D721Med (cell line): ENCODE data around the gene IGFBP2.

ENCODE experiments used
- DNase-seq: peaks from one replicate; pipeline ENCODE4 v3.0.0; 2011; ENCODE audit warnings: low spot score; ENCODE audit not compliant: insufficient read length
- FAIRE-seq: peaks from 2 replicates; lab custom pipeline; 2011; peaks lifted over from hg19 to GRCh38; lab: Jason Lieb, UNC
- TF ChIP-seq, protein P1 (sequence below): IDR thresholded peaks from 2 replicates; pipeline ENCODE4 v1.5.1; 2012; ENCODE audit warnings: mild to moderate bottlenecking, control low read depth; ENCODE audit not compliant: insufficient read depth; ENCODE audit errors: missing control alignments

The IGFBP2 gene

DNA sequence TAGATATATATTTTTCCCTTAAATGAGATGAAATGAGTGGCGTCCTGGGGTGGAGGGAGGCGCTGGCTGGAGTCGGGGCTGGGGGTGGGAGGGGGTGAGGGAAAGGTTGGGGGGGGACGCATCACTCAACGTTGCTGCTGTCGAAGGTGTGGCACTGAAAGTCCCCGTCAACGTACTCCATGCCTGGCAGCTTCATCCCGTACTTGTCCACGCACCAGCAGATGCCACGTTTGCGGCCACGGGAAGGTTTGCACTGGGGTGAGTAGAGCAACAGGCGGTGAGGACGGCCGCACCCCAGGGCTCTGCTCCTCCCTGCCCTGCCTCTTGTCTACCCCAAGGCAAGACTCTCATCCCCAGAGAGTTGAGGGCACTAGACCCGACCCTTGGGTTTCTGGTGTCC is 43.4 kb downstream of the IGFBP2 start:
- DNase-seq (no peak), FAIRE-seq (no peak)

DNA sequence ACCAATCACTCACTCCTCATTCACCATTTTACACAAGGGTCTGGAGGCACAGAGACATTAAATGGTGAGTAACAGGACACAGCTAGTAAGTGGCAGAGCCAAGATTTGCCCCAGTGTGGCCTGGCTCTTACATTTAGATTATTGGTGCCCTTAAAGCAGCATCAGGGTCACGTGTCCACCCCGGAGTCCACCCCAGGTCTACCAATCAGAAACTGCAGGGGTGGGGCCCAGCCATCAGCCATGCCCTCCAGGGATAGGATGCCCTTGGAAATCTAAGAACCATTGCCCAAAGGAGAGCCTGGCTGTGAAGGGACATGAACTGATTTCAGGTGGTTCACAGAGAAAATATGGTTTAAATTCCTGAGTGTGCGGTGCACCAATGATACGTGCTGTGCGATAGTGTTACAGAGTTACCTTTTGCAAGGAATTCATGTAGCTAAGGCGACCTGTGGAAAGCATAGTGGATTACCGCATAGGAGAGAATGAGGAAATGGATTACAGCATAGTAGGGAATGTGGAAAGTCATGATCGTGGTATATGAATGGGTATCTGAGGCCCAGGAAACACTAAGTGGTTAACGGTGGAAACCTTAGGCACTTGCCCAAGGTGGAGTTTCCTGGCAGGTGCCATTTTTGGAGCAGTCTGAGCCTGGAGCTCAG is 44.3 kb downstream of the IGFBP2 start:
- DNase-seq (no peak), FAIRE-seq (no peak)
- TF ChIP-seq, protein P1, sequence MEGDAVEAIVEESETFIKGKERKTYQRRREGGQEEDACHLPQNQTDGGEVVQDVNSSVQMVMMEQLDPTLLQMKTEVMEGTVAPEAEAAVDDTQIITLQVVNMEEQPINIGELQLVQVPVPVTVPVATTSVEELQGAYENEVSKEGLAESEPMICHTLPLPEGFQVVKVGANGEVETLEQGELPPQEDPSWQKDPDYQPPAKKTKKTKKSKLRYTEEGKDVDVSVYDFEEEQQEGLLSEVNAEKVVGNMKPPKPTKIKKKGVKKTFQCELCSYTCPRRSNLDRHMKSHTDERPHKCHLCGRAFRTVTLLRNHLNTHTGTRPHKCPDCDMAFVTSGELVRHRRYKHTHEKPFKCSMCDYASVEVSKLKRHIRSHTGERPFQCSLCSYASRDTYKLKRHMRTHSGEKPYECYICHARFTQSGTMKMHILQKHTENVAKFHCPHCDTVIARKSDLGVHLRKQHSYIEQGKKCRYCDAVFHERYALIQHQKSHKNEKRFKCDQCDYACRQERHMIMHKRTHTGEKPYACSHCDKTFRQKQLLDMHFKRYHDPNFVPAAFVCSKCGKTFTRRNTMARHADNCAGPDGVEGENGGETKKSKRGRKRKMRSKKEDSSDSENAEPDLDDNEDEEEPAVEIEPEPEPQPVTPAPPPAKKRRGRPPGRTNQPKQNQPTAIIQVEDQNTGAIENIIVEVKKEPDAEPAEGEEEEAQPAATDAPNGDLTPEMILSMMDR, result no peak

More for the DNA sequence above, 43.4 kb downstream of the IGFBP2 start:
- TF ChIP-seq, protein P1, result no peak

DNA sequence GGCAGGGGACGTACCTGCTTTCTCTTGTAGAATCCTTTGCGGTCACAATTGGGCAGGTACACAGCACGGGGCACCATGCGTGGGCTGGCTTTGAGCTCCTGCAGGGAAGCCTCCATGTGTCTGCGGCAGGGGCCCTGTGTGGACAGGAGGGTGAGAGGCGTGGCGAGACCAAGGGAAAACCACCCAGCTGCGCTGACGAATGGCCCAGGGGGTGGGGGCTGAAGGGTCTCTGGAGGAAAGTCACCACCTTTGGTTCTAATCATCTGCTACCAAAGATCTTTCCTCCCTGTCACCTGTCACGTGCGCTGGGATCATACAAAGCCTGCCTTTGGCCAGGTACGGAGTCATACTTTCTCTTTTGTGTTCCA is 44.9 kb downstream of the IGFBP2 start:
- FAIRE-seq, result no peak
- DNase-seq, result no peak
- TF ChIP-seq, protein P1, result no peak

DNA sequence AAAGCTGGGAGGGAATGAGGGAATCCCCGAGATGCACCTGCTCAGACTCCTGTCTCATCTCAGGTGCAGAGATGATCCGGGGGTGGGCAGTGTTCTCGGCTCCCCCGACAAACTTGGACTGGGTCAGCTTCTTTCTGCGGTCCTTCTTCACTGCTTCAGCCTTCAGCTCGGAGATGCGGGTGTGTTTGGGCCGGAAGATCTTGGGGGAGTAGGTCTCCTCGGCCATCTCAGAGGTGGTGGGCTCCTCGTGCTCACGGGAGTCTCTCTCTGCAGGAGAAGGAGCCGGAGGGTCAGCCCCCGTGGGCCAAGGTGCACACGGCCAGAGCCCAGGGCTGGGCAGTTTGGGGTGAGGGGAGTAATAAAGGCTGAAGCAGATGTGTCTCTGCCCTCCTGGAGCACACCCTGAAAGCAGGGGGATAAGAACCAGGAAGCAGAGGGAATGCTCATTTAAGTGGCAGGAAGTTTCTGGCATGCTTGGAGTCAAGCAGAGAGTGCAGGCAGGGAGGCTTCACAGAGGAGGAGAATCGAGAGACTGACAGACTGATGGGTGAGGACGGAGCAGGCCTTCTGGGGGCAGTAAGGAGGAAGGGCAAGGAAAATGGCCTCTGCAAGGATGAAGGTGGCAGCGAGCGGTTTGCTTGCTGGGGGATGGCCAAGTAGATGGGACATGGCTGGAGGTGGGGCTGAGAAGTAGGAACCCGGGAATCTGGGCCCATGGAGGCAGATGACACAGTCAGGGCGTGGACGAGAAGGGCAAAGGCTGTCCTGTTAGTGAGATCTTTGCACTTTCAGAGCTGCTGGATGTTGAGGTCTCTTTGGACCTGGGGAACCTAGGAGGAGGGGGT is 45.8 kb downstream of the IGFBP2 start:
- TF ChIP-seq, protein P1, result no peak
- FAIRE-seq (no peak), DNase-seq (no peak)

DNA sequence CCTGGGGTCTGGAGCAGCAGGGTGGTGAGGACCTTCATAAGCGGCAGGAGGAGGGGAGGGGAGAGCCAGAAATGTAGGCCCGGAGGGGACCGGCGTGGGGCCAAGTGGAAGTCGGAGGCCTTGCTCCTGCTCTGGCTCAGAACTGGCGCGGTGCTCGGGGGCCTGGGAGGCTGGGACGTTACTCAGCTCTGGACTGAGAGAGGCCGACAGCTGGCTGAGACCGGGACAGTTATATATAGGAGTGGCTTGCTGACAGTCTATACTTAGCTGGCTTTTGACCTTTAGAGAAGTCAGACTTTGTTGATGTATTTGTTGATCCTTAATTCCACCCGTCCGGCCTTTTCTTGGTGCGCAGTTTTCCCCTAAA is 46.4 kb downstream of the IGFBP2 start:
- TF ChIP-seq, protein P1, result no peak
- DNase-seq (no peak), FAIRE-seq (no peak)

DNA sequence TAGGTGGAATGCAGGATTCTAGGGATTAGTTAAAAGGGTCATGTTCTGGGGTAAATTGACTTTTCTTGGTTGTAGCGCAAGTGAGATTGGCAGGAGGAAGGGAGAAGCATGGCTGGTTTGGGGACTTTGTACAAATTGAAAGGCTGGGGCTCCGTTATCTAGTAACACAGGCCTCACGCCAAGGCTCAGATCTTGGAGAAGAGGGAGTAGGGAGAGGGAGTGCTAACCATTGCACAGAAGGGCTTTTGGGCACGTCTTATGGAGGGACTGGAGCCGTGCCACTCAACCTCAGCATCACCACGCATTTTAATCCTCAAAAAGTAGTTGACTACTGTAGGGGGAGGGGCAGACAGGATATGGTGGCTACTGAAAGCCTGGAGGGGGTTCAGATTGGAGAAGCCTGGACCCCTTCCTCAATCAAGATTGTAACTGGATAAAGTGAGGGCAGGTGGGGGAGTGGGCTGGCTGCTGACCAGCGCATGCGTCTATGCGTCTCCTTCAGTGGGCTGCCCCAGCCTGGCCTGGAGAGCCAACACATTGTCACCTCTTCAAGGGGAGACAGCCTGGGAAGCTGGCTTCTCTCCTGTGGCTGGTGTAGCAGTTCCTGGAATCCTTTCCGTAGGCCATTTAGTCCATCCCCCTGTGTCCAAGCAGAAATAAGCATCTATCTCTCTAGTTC is 47.9 kb downstream of the IGFBP2 start:
- DNase-seq (no peak), FAIRE-seq (no peak)
- TF ChIP-seq, protein P1, result no peak
